Esophagus squamous epithelium (tissue), 5 donors: ENCODE results near the gene GPC3. TPM values are rescaled to one million over a fixed set of nuclear protein-coding genes. Genes with fewer than 3 reads are reported as not detected.

ENCODE experiments used
- DNase-seq: peaks from one replicate; lab custom pipeline; 2025; lab: John Stamatoyannopoulos, UW
- H3K27ac ChIP-seq, 4 donors: fragments of 200-600 bp; sonication (generic); one replicate each; pipeline ENCODE4 v1.5.1; 2016 to 2019; ENCODE audit warnings: mild to moderate bottlenecking in 1 of 4
- H3K27me3 ChIP-seq, 4 donors: fragments of 200-600 bp; sonication (generic); 1 replicate in 3 of 4; 2 replicates in 1 of 4; pipeline versions ENCODE4 v1.5.1 to v1.6.0; 2017 to 2021; ENCODE audit warnings: antibody characterized with exemption in 1 of 4
- H3K36me3 ChIP-seq, 3 donors: fragments of 200-600 bp; sonication (generic); one replicate each; pipeline ENCODE4 v1.5.1; 2016 to 2019
- H3K4me1 ChIP-seq, 3 donors: fragments of 200-600 bp; sonication (generic); one replicate each; pipeline ENCODE4 v1.5.1; 2017 to 2019
- H3K4me3 ChIP-seq, 4 donors: fragments of 200-600 bp; sonication (generic); 1 replicate in 3 of 4; 2 replicates in 1 of 4; pipeline ENCODE4 v1.5.1; 2016 to 2019; ENCODE audit warnings: mild to moderate bottlenecking in 2 of 4, moderate library complexity in 1 of 4
- H3K9me3 ChIP-seq, 3 donors: fragments of 200-600 bp; sonication (generic); one replicate each; pipeline ENCODE4 v1.5.1; 2016 to 2019
- CTCF ChIP-seq, 6 experiments: fragments of 450-650 bp in 4 of 6; fragments of 200-600 bp in 2 of 6; sonication (generic) in 2 of 6; IDR thresholded peaks; one replicate each; pipeline ENCODE4 v1.5.1; 2016 to 2019; ENCODE audit warnings: antibody characterized with exemption in 6 of 6, mild to moderate bottlenecking in 4 of 6, moderate library complexity in 4 of 6
- POLR2A ChIP-seq, 4 donors: fragments of 450-650 bp; IDR thresholded peaks; one replicate each; pipeline ENCODE4 v1.6.1; 2017; ENCODE audit warnings: antibody characterized with exemption in 4 of 4, mild to moderate bottlenecking in 4 of 4, moderate library complexity in 3 of 4
- WGBS, 2 donors: methylation state at CpG; one replicate each; pipeline ENCODE4 v1.1.5; 2018; 5-methylcytosine and 5-hydroxymethylcytosine counted together
- intact Hi-C: fragments of 100-400 bp; cut with DNase I; formaldehyde crosslinking; loops from one replicate; pipeline ENCODE4 v1.15.0; 2022
- total RNA-seq, 4 donors: library from RNA; depleted of rRNA; stranded (reverse); fragments of >200 nt; gene quantifications; one replicate each; pipeline ENCODE4 v1.1.0, GENCODE V29; 2016
- donor health status: DM: yes; HTN: yes; CAD: no.

The GPC3 gene
- total RNA-seq, result 1 to 10 TPM in 2 of 4 donors, under 1 TPM in 1, not detected in 1; 0.44 to 2.8 (median 1.7) TPM

GRCh38 chrX:133985164-133985966 lies at the start of gene GPC3:
Gene GPC3 (minus strand): TSS chrX:133985594.
- H3K27ac ChIP-seq, result no peak within 1 kb of the TSS

GRCh38 chrX:134032441-134032840 lies 47.0 kb upstream of the GPC3 start:
- H3K27ac ChIP-seq, result no peak overlapping the region
- H3K9me3 ChIP-seq, result no peaks in the 10 kb centered on the region
- peaks cover 0 to under 1% (median 0%) of the 10 kb centered on the region in 4 donors for H3K27me3 ChIP-seq
- no peak overlapping the region for H3K4me3 ChIP-seq
- no peaks in the 10 kb centered on the region for H3K36me3 ChIP-seq
- intact Hi-C loops, result no loop called here
- DNase-seq, result no peak
- no peaks in the 10 kb centered on the region for H3K4me1 ChIP-seq
- TF ChIP-seq POLR2A (IDR thresholded peaks at IDR 0.05) (no peak), CTCF (IDR thresholded peaks at IDR 0.05) (no peak)

More at GRCh38 chrX:133985164-133985966, at the start of gene GPC3:
- no peak for DNase-seq
- Histone ChIP-seq H3K9me3 (no peaks in the 10 kb centered on the region), H3K27me3 (peaks cover 0 to 45% (median 0%) of the 10 kb centered on the region in 4 donors), H3K4me1 (peaks cover 0 to 19% (median 4%) of the 10 kb centered on the region in 3 donors), H3K36me3 (no peaks in the 10 kb centered on the region), H3K4me3 (peak within 1 kb of the TSS; percentile 23 to 60 (median 34))
- intact Hi-C loops, result no loop called here
- TF ChIP-seq POLR2A (IDR thresholded peaks at IDR 0.05) (no peak), CTCF (IDR thresholded peaks at IDR 0.05) (no peak)
- WGBS, 2 donors, result 63% methylated on average over 5 of the region's 90 CpGs; no CpG with 5 or more reads in 1 of the 2 donors

GRCh38 chrX:134026565-134027311 lies 41.3 kb upstream of the GPC3 start:
- no peak for TF ChIP-seq POLR2A (IDR thresholded peaks at IDR 0.05)
- TF ChIP-seq CTCF (IDR thresholded peaks at IDR 0.05), result peak in 5 of 6 experiments; percentile 14 to 42 (median 26)
- intact Hi-C loops, result no loop called here
- DNase-seq, result no peak
- WGBS, 2 donors, result 14 to 28% methylated on average over 10 to 11 of the region's 15 CpGs
- Histone ChIP-seq H3K9me3 (no peaks in the 10 kb centered on the region), H3K27me3 (no peaks in the 10 kb centered on the region), H3K36me3 (no peaks in the 10 kb centered on the region), H3K4me3 (peak overlapping the region in 2 of 4 donors; percentile 7 to 43), H3K4me1 (no peaks in the 10 kb centered on the region), H3K27ac (no peak overlapping the region)

GRCh38 chrX:134025986-134026545 lies 40.7 kb upstream of the GPC3 start:
- Histone ChIP-seq H3K4me3 (peak overlapping the region in 1 of 4 donors; percentile 43), H3K9me3 (no peaks in the 10 kb centered on the region), H3K36me3 (no peaks in the 10 kb centered on the region), H3K27ac (no peak overlapping the region), H3K27me3 (no peaks in the 10 kb centered on the region), H3K4me1 (no peaks in the 10 kb centered on the region)
- DNase-seq, result no peak
- intact Hi-C loops, result no loop called here
- WGBS, 2 donors, result 47 to 48% methylated on average over 5 of the region's 5 CpGs
- no peak for TF ChIP-seq CTCF (IDR thresholded peaks at IDR 0.05)
- TF ChIP-seq POLR2A (IDR thresholded peaks at IDR 0.05), result no peak
